Measurements from ENCODE around the gene CSK. TPM values are rescaled to one million over a fixed set of nuclear protein-coding genes. Genes with fewer than 3 reads are reported as not detected.

Gene CSK
- total RNA-seq, 2 donors from 2014 or later: 64.3 to 126 TPM

DNA sequence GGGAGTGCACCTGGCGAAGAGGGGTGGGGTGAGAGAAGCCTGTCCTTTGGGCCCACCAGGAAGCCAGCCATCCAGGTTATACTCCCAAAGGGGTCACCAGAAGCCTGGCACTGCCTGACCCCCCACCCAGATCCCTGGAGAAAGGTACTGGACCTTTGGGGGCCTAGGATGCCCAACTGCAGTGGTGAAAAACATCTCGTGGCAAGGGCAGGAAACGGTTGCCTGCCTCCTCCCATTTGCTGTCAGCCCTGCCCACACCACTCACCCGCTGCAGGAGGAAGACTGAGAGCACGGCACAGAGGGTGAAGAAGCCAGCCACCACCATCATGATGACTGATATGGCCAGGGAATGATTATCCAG is 63.3 kb downstream of the CSK start:
- no peak overlapping the region for H3K9ac ChIP-seq (ENCODE audit: low read depth in 2 of 2, low read length in 2 of 2)
- peaks cover 6% of the 10 kb centered on the region for H3K36me3 ChIP-seq
- H3K27me3 ChIP-seq: no peaks in the 10 kb centered on the region
- H3K4me3 ChIP-seq: no peak overlapping the region
- no peak for DNase-seq
- H3K27ac ChIP-seq: peak overlapping the region; percentile 16
- no peak for TF ChIP-seq CTCF (IDR thresholded peaks at IDR 0.05)
- H3K4me1 ChIP-seq: peaks cover 17% of the 10 kb centered on the region
- intact Hi-C loops (cut with DNase I): no loop called here
- no peaks in the 10 kb centered on the region for H3K9me3 ChIP-seq

DNA sequence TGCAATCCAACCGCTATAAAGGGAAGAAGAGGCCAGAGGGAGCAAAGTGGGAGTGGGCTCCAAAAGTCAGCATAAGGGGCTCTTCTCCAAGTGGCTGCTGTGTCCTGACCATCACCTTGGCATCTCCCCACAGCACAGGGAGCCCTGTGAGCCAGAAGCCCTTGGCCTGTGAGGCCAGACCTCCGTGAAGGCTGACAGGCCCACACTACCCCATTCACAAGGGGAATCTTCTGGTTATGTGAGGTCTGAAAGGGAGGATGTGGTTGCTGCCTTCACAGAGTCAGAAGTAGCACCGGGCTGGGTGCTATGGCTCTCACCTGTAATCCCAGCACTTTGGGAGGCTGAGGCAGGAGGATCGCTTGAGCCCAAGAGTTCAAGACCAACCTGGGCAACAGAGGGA is 63.7 kb downstream of the CSK start:
- peaks cover 17% of the 10 kb centered on the region for H3K4me1 ChIP-seq
- no peak overlapping the region for H3K4me3 ChIP-seq
- DNase-seq: no peak
- peaks cover 6% of the 10 kb centered on the region for H3K36me3 ChIP-seq
- H3K9ac ChIP-seq (ENCODE audit: low read depth in 2 of 2, low read length in 2 of 2): no peak overlapping the region
- no peak overlapping the region for H3K27ac ChIP-seq
- TF ChIP-seq CTCF (IDR thresholded peaks at IDR 0.05): no peak
- no peaks in the 10 kb centered on the region for H3K27me3 ChIP-seq
- H3K9me3 ChIP-seq: no peaks in the 10 kb centered on the region
- intact Hi-C loops (cut with DNase I): no loop called here

DNA sequence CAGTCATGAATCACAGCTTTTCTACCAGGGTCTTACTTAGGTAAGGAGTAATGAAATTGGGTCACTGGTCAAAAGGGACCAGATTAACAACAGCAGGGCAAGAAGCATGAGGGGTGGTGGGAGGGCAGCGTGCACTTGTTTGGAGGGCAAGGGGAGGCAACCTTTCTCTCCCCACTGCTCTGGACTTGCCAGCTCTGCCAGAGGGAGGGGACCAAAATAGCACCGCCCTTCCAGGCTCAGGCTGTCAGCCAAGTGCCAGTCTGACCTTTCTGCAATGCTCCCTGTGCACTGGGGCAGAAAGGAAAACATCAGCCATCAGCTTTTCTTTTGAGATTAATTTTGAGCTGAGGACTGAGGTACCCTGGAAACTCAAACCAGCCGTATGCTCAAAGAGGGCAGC is 65.6 kb downstream of the CSK start:
- no peak for DNase-seq
- peaks cover 15% of the 10 kb centered on the region for H3K36me3 ChIP-seq
- H3K4me3 ChIP-seq: no peak overlapping the region
- H3K9me3 ChIP-seq: no peaks in the 10 kb centered on the region
- H3K27ac ChIP-seq: no peak overlapping the region
- intact Hi-C loops (cut with DNase I): no loop called here
- no peaks in the 10 kb centered on the region for H3K27me3 ChIP-seq
- peaks cover 7% of the 10 kb centered on the region for H3K4me1 ChIP-seq
- peak overlapping the region in 1 of 2 donors; percentile 8 for H3K9ac ChIP-seq (ENCODE audit: low read depth in 2 of 2, low read length in 2 of 2)
- no peak for TF ChIP-seq CTCF (IDR thresholded peaks at IDR 0.05)

DNA sequence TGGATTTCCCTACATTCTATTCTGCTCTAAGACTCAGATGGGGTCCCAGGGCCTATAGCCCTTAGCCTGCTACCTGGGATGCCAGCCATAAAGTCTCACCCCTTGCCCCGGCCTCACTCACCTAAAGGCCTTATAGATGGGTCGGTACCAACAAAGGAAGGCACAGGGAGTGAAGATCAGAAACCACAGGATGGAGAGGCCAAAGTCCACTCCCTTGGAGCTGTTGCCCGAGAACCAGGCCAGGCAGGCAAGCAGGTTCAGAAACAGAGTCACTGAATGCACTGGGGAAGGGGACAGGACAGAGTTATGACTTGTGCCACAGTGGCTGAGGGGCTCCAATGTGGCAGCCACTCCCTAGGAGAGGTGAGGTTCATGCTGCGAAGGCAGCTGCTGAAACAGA is 68.5 kb downstream of the CSK start:
- H3K9me3 ChIP-seq: no peaks in the 10 kb centered on the region
- H3K27ac ChIP-seq: no peak overlapping the region
- intact Hi-C loops (cut with DNase I): no loop called here
- peak overlapping the region in 1 of 2 donors; percentile 38 for H3K9ac ChIP-seq (ENCODE audit: low read depth in 2 of 2, low read length in 2 of 2)
- H3K27me3 ChIP-seq: no peaks in the 10 kb centered on the region
- no peak for TF ChIP-seq CTCF (IDR thresholded peaks at IDR 0.05)
- no peak for DNase-seq
- peaks cover 30% of the 10 kb centered on the region for H3K36me3 ChIP-seq
- no peak overlapping the region for H3K4me3 ChIP-seq
- no peaks in the 10 kb centered on the region for H3K4me1 ChIP-seq

DNA sequence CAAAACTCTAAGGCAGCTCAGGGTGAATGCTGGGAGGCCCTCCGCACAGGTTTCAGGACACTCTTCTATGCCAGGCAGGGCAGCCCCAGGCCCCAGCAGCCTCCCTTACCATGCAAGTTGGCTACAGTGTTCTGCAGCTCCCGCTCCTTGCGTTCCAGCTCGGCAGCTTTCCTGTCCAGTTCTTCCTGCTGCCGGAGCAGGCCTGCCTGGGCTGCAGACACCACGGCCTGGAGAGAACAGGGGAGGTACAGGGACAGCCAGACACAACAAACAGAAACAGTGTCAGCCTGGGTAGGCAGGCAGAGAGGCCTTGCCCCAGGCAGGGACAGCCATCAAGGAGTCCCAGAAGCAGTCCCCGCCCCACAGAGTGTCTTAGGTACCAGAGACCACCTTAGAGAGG is 70.1 kb downstream of the CSK start:
- intact Hi-C loops (cut with DNase I): no loop called here
- Histone ChIP-seq H3K4me3 (no peak overlapping the region), H3K4me1 (no peaks in the 10 kb centered on the region), H3K36me3 (peaks cover 30% of the 10 kb centered on the region), H3K9ac (ENCODE audit: low read depth in 2 of 2, low read length in 2 of 2) (no peak overlapping the region), H3K27me3 (no peaks in the 10 kb centered on the region), H3K27ac (no peak overlapping the region), H3K9me3 (no peaks in the 10 kb centered on the region)
- TF ChIP-seq CTCF (IDR thresholded peaks at IDR 0.05): no peak
- DNase-seq: no peak

Small RNA genes within 50 kb of the gene (microRNA-seq; reads per million reads assigned to microRNA genes)
- gene MIR4513 (not detected), gene MIR6882 (2.2 reads per million)

Other genes with a start within 250 kb of the CSK start
- 1 to 10 TPM; 8.8 to 9.5 TPM for gene ARID3B, start 240.9 kb upstream of the CSK start, total RNA-seq
- 10 to 100 TPM; 83.5 to 88.9 TPM for gene CLK3, start 166.2 kb upstream of the CSK start, total RNA-seq
- gene EDC3, start 86.1 kb upstream of the CSK start, total RNA-seq: 10 to 100 TPM; 21.3 to 32.7 TPM
- not detected for gene CYP1A1, start 56.6 kb upstream of the CSK start, total RNA-seq
- not detected for gene CYP1A2, start 33.2 kb upstream of the CSK start, total RNA-seq
- not detected for gene LMAN1L, start 30.8 kb downstream of the CSK start, total RNA-seq
- not detected for gene CPLX3, start 44.5 kb downstream of the CSK start, total RNA-seq
- 10 to 100 TPM; 45.6 to 50.7 TPM for gene ULK3, start 61.1 kb downstream of the CSK start, total RNA-seq
- 100 to 1,000 TPM; 152 to 204 TPM for gene SCAMP2, start 91.3 kb downstream of the CSK start, total RNA-seq
- 10 to 100 TPM; 50.7 to 68.0 TPM for gene MPI, start 108.0 kb downstream of the CSK start, total RNA-seq
- gene FAM219B, start 124.8 kb downstream of the CSK start, total RNA-seq: 10 to 100 TPM; 44.7 to 54.2 TPM
- 100 to 1,000 TPM; 563 to 623 TPM for gene COX5A, start 156.0 kb downstream of the CSK start, total RNA-seq
- gene RPP25, start 174.7 kb downstream of the CSK start, total RNA-seq: 10 to 100 TPM in 1 of 2 donors, 1 to 10 TPM in 1; 7.8 to 25.5 TPM
- gene SCAMP5, start 213.5 kb downstream of the CSK start, total RNA-seq: 10 to 100 TPM in 1 of 2 donors, 1 to 10 TPM in 1; 4.9 to 24.9 TPM
- gene PPCDC, start 241.5 kb downstream of the CSK start, total RNA-seq: 10 to 100 TPM; 10.1 to 23.1 TPM